NCI-H2171 (cell line): ENCODE measurements around the gene AP1S3.
A peak's percentile ranks its signal among the peaks of the same experiment; 100 is the strongest.

Source experiments
- DNase-seq: peaks from one replicate; lab custom pipeline; 2025; lab: John Stamatoyannopoulos, UW

The AP1S3 gene

DNA sequence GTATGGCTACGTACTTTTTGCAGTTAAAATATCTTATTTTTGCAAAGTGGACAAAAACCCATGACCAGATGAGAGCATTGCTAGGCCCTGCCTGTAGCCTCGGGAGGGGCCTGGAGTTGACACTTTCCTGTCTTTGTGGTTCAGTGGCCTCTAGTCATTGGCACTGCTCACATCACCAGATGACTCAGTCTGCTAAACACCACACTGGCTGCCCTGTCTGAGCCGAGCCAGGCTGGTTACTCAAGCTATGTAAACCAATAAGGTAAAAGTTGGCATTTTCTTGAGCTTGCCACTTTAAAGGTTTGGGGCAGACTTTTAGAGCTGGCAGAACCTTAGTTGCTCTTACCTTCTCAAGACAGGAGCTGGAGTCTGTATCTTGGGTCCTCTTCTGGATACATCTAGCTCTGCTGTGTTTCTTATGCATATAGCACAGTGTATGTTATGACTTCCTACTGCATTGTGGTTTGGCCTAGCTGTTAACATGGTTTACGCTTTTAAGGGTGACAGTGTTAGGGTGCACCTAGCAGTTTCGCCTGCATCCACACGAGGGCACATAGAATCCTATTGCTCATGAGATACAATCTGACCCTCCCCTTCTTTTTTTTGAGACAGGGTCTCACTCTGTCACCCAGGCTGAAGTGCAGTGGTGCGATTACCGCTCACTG is 76.4 kb downstream of the AP1S3 start:
- DNase-seq = no peak

DNA sequence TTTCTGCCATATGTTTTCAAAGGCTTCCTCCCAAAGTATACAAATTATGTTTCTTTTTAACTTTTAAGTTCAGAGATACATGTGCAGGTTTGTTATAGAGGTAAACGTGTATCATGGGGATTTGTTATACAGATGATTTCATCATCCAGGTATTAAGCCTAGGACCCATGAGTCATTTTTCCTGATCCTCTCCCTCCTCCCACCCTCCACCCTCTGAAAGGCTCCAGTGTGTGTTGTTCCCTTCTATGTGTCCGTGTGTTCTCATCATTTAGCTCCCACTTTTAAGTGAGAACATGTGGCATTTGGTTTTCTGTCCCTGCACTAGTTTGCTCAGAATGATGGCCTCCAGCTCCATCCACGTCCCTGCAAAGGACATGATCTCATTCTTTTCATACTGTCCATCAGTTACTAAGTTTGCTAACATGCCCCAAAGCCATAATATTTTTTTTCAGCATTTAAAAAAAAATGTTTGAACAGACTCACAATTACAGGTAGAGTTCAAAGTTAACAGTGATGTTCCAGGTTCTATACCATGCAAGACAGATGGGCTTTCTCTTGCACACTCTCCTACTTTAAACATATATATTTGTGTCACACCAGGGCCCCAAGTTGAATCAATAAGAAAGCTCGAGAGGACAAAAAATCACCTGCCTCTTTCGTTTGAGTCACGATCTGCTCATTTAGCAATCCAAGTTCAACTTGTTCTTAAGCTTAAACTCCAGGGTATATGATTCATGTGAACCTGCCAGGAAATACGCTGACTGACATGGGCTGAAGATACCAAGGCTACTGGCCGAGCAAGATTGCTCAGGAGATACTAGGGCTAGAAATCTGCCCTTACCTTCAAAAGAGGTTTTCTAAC is 77.6 kb downstream of the AP1S3 start:
- no peak for DNase-seq

DNA sequence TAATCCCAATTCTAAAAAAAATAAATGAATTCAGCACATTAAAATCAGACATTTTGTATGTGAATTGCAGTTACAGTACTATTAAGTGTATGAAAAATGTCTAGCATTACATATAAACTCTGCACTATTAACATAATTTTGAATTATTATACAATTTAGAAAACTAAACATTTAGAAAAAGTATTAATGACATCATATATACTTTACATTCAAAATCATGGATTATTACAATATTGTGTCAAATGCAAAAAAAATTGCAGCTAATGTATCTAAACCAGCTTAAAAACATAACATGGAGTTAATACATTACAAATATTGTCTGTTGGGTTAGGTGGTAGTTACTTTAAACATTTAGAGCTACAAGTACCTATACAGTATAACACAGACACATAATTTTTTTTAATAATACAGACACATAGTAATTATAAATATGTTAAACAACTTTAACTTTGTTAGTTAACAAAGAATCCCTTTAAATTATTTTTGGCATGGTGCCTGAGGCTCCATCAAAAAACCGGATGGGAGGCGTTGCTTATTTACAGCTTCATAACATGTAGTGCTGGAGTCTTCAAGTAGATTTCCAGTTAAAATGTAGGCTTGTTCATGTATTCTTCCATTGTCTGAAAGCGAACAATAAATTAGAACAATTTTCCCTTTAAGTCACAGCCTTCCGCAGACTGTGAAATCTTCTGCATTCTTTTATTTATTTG is 79.1 kb downstream of the AP1S3 start:
- no peak for DNase-seq

DNA sequence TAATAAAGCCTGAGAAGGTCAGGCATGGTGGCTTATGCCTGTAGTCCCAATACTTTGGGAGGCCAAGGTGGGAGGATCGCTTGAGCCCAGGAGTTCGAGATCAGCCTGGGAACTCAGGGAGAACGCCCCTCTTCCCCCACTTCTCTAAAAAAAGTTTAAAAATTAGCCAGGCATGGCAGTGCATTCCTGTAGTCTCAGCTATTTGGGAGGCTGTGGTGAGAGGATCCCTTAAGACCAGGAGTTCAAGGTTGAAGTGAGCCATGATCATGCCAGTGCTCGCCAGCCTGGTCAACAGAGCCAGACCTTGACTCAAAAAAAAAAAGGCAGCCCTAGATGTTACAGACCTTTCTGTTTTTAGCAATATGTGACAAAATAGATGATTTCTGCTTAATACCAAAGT is 83.4 kb downstream of the AP1S3 start:
- no peak for DNase-seq

DNA sequence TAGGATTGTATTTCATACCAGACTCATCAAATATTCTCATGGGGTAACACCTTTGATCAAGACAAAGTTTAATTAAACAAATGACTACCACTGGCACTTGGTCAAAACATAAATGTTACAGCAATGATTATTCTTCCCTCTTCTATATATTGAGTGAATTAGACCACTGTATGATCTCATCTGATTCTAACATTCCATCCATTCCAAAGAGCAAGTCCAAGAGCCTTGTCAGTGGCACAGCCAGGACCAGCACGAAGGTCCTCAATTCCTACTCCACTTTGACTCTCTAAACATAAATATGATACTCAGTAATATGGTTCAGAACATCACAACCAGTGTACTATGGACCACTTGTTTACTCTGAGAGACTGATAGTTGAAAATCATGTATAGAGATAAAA is 86.4 kb downstream of the AP1S3 start:
- no peak for DNase-seq

DNA sequence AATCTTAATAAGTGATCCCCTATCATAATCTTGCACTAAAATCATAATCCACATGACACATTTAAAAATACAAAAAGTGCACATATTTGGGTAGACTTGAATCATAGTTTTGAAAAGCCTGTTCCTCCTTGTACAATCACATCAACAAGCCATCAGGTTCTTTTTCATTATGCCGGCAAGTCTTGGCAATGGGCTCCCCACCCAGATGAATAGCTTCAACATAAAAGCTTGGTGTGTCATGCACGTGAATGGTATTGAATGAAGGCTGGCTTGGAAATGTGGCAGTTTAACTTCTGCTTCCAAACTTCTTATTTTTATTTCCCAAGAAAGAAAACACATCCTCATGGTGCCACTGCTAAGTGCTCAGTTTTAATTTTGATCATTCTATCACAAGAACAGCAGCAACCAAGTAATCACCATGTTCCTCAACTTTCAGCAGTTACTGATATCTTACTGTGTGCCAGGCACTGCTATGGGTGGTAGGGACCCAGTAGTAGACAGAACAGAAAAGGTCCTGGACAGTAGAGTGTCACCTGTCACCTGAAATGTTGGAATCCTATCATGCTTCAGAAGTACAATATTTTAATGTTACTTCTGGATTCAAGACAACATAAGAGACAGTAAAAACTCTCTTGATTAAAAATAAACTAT is 89.9 kb downstream of the AP1S3 start:
- DNase-seq = no peak

DNA sequence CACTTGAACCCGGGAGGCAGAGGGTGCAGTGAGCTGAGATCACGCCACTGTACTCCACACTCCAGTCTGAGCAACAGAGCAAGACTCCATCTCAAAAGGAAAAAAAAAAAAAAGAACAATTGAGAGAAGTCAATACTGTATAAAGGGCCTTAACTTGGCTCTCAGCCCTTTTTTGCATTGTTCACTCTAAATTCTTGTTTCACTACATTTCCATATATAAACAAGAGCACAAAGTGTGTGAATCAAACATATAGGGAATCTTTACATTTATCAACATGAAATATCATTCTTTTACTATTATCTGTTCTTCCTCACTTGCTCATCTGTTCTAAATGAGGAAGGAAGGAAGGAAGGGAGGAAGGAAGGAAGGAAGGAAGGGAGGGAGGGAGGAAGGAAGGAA is 90.8 kb downstream of the AP1S3 start:
- no peak for DNase-seq

DNA sequence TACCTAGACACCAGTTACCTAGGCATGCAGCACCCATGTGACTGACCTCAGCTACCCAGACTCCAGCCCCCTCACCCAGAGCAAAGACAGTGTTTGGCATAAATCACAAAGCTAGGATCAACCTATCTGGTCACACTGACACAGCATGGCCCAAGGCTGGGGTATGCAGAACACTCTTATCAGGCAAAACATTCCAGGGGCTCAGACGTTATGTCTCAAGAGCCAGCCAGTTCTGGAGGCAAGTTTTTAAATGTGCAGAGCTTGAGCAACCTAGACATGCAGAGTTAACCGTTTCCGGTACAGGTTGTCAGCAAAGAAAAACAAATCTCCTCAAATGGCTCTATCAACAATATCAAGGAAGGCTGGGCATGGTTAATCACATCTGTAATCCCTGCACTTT is 92.8 kb downstream of the AP1S3 start:
- DNase-seq = no peak

DNA sequence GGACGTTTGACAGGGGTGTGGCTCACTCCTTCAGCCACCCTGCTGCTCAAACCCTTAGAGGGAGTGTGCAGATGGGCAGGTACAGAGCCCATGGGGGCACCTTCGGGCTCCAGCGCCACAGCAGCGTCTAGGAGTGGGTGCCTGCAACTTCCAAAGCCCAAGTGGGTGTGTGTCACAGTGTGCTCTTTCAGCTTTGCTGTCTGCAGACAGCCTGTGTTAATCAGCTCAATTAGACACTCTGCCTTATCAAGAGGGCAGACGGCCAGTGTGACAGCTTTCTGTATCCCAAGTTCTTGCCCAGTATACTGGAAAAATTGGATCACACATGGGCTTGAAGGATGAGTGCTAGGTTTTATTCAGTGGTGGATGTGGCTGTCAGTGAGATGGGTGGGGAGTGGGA is 96.7 kb downstream of the AP1S3 start:
- no peak for DNase-seq

DNA sequence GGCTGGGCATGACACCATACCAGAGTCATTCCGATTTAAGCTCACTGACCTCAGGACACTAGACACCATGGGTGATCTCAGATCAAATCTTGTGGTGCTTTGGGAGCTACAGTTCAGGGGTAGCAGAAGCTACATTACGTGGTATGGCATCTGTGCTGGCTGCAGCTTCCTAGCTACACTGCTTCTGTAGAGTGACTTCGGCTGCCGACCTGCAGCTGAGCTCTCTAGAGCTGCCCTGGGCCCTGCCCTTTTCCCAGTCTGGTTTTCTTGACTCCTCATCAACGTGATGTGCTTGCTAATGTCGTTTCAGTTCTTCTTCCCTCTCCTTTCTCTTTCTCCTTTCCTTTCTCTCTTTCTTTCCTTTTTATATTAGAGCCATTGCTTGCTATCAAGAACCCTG is 100.2 kb downstream of the AP1S3 start:
- DNase-seq = no peak

DNA sequence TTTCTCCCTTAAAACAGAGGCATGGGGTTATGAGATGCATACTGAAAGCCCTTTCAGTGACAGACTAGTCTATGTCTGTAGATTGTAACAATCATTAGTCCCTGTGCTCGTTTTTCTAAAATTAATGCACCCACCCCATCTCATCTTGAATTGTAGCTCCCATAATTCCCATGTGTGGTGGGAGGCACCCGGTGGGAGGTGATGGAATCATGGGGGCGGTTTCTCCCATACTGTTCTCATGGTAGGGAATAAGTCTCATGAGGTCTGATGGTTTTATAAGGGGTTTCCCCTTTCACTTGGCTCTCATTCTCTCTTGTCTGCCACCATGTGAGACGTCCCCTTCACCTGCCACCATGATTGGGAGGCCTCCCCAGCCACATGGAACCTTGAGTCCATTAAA is 100.9 kb downstream of the AP1S3 start:
- no peak for DNase-seq

DNA sequence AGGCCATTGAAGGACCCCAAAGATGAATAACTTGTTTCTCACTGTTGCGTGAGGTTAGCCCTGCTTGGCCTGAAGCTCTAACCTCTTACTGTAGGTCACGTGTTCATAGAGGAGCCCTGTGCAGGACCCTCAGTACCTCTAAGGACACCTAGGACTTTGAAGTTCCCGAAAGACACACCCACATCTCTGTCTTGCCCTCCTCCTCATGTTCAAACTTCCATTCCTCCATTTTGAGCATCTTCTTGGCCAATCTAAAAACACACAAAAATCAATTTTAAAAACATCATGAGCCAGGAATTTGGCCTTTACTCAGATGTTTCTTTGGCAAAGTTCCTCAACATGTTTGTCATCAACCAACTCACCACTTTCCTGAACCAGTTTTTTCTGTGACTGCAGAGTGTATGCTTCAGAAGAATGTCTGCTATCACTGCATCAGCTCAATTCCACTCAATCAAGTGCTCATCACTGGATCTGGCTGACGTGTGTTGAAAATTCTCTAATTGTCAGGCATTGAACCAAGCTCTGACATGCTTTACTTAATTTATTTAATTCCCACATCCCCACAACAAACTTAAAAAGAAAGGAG is 101.6 kb downstream of the AP1S3 start:
- no peak for DNase-seq

DNA sequence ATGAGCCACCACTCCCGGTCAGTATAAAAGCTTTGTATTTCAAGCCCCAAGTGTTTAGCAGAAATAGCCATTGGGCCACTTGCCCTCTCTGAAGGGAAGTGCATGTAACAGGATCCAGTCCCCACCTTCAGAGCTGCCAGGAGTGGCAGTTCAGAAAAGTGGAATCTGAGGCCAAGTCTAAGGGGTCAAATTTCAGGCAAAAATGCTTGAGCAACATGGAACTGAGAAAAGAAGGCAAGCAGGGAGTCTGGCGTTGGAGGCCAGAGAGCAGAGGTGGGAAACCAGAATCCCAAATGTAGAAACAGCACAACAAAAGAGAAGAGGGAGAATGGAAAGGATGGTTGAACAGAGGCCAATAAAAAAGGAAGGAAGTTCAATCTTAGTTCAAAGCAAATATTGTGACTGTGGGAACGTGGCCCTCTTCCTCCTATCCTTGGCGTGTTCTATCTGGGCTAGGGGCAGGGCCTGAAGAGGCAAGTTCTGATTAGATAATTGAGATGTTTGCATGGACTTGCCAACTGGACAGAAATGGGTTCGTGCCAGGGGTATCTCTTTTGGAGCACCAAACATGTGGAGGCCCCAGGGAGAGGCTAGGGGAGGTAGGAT is 102.2 kb downstream of the AP1S3 start:
- DNase-seq = no peak

DNA sequence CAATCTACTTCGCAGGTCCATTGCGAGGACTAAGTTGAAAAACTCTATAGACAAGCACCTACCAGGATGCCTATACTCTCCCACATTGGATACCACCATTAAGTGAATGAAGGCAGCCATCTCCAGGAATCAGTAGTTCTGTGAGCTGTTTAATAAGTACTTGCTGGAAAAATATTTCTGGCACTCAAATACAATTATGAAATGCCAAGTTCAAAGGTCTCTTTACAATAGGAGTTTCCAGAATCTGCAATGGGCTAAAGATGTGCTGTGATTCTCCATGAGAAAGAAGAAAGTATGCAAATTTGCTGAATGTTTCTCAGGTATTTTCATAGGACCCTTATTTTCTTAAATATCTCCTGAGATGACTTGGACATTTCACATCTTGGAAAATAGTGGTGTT is 103.0 kb downstream of the AP1S3 start:
- no peak for DNase-seq

DNA sequence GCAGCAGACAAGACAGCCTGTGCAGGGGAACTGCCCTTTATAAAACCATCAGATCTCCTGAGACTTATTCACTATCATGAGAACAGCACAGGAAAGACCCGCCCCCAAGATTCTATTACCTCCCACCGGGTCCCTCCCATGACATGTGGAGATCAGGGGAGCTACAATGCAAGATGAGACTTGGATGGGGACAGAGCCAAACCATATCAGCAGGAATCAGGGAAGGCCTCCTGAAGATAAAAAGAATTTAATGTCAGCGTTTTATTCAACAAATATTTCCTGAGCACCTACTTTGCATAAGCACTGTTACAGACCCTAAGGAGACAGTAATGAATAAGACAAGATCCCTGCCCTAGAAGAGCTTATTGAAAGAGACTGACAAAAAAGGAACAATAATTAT is 105.0 kb downstream of the AP1S3 start:
- no peak for DNase-seq

DNA sequence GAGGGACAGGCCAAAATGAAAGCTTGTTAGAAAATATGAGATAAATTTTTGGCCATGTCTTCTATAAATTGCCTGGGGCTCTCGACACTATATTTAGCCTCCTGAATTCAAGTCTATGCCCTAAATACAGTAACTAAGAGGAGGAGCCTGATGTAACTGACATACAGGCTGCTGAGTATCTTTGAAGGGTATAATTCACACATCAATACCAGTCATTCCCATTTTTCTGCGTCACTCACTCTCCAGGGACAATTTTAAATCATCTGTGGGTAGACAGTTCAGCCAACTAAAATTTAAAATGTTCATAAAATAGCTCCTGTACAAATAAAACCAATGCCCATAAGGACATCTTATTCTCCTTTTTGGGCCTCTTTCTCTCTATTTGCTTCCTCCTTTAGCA is 105.9 kb downstream of the AP1S3 start:
- DNase-seq = no peak

DNA sequence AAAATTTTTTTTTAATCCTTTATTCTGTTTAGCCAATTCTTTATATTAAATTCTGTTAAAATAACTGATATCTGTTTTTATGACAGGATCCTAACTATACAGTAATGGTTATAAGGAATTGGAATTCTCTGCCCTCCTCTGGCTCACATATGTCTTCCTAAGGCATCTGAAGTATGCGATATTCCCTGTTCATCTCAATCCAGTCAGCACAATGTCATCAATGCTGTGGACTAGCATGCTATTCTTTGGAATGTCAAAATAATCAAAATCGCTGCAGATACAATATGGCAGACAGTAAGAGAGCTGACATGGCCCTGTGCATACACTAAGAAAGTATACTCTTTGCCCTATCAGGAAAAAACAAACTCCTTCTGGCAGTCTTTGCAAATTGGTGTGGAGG is 107.6 kb downstream of the AP1S3 start:
- no peak for DNase-seq

DNA sequence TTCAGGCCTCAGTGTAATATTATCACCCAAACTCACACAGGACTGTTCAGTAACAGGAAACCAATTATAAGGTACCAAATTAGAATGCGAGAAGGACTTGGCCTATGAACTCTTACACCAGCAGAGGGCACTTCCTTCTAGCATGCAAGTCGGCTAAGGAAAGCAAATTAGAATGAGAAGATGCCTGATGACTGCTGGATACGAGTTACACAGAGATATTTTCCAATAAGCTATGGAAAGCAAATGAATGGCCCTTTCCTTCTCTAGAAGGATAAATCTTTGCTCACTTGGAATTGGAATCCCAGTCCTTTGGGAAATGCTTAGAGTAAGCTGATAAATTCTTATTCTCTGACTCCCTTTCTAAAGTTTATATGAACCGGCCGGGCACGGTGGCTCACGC is 109.8 kb downstream of the AP1S3 start:
- peak; percentile 27 for DNase-seq

DNA sequence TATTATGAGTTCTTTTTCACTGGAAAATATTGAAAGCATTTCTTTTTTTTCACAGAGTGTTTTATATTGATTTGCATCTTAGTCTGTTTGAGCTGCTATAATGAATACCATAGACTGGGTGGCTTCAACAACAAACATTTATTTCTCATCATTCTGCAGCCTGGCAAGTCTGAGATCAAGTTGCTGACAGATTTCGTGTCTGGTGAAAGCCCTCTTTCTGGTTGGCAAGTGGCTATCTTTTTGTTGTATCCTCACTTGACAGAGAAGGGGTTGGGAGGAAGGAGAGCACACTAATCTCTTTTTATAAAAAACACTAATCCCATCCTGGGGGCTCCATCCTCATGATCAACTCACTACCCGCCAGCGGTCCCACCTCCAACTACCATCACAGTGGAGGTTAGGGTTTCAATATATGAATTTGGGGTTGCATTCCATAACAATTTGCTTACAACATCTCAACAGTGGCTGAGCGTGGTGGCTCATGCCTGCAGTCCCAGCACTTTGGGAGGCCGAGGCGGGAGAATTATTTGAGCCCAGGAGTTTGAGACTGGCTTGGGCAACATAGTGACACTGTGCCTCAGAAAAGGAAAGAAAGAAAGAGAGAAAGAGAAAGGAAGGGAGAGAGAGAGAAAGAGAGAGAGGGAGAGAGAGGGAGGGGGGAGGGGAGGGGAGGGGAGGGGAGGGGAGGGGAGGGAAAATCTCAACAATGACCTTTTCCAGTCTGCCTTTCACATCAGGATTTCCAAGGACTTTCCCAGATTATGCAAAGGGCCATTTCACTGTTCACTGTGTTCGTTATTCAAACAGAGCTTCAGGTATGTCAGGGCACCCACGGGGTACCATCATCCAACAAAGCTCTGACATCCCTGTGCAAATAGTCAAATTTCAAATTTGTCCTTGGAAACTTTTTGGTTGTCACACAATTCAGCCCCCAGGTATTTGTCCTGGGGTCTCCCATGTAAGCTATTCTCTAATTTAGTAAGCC is 111.1 kb downstream of the AP1S3 start:
- DNase-seq = no peak

DNA sequence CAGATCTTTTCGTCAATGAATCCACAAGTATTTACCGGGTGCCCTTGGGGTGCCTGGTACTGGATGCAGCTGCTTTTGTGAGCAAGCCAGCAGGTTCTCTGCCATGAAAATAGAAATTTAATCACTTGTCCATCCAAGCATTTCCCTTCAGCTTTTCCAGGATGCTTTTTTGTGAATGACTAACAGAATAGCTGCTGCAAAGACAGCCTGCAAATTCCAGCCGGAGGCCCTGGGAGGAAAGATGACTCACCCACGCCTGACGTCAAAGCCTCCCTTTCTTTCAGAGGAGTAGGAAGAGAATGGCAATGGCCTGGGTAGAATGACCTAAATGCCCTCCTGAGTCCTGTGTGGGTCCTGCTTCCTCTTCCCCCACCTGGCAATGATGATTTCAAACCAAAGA is 111.9 kb downstream of the AP1S3 start:
- DNase-seq = no peak

DNA sequence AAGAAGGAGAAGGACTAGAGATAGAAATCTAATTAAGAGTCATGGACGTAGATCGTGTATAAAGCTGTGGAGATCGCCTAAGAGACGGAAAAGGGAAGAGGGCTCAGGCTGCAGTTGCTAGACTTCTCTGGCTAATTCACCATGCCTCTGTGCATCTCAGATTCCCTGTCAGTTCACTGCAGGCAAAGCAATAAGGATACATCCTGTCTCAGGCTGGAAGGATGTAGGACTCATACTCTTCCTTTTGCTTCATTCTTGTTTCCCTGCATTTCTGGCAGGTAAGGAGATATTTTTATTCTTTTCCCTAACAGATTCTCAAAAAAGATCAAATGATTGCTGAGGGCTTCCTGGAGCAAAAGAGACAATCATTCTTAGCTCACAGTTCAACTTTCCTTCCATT is 112.5 kb downstream of the AP1S3 start:
- DNase-seq = no peak
